Left colon (tissue), 2 donors: Measurements from ENCODE around the gene GGCX. TPM values are rescaled to one million over a fixed set of nuclear protein-coding genes. Genes with fewer than 3 reads are reported as not detected.
A peak's percentile ranks its signal among the peaks of the same experiment; 100 is the strongest.
"Not testable (repeated sequence)": the region's sequence is repeated elsewhere in the genome, so short reads cannot be mapped to it uniquely, and the experiment has no call there.

ENCODE experiments used
- ATAC-seq: fragments of 200-7000 bp; cut with Tn5 transposase; one replicate; pipeline ENCODE4 v1.9.1; 2020; ENCODE audit warnings: mild to moderate bottlenecking, moderate library complexity
- DNase-seq, 2 donors: peaks; one replicate each; pipeline ENCODE4 v3.0.0-alpha.2; 2020
- intact Hi-C, 2 donors: fragments of 100-400 bp; cut with DNase I in 1 of 2; cut with micrococcal nuclease in 1 of 2; formaldehyde crosslinking; loops; one replicate each; pipeline versions ENCODE4 v1.11.2 to v1.14.0; 2022; cut with DNase I, micrococcal nuclease
- total RNA-seq, 2 donors: library from RNA; stranded (reverse); fragmentation: NEBNext Ultra II Directional; extraction: Animal tissue kit (Norgen Biotek cat#: 25700); gene quantifications; one replicate each; pipeline ENCODE4 v1.2.1, GENCODE V29; 2021
- donor health status: DM: no; HTN: no; CAD: no.
- donor health status: DM: yes; HTN: yes; CAD: no.

GGCX gene
- total RNA-seq, 2 donors from 2014 or later = 25.1 to 27.8 TPM

GRCh38 chr2:85596026-85596333 lies 34.7 kb upstream of the GGCX start:
- intact Hi-C loops = no loop called here
- DNase-seq = no peak
- ATAC-seq = peak; percentile 9

GRCh38 chr2:85595301-85596025 lies 34.2 kb upstream of the GGCX start, which contains the start of gene RNF181:
Gene RNF181 (plus strand): TSS chr2:85595745. CDS start chr2:85595764, 19 bp downstream.
- ATAC-seq = peak; percentile 95
- intact Hi-C loops = no loop called here
- peak; percentile 93 to 98 for DNase-seq

GRCh38 chr2:85594715-85595300 lies 33.5 kb upstream of the GGCX start:
- intact Hi-C loops = no loop called here
- DNase-seq (no peak), ATAC-seq (no peak)

DNA sequence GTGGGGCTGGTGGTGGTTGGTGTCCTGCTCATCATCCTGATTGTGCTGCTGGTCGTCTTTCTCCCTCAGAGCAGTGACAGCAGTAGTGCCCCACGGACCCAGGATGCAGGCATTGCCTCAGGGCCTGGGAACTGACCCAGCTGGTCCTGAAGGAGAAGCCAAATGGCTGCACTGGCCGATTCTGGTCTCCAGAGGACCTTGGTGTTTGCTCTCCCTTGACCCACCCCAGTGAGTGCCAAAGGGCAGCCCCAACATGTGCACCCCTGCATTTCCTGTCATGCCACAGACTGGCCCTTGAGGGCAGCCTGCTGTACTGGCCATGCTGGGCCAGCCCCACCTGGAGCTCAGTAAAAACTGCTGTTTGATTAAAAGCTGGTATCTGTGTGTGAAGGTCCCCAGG lies 31.7 kb upstream of the GGCX start:
- ATAC-seq = no peak
- no peak for DNase-seq
- intact Hi-C loops = no loop called here

- DNase-seq, ATAC-seq, intact Hi-C loops: not testable (repeated sequence)
These were observed 31.0 kb upstream of the GGCX start for GRCh38 chr2:85592299-85592698.

- DNase-seq = no peak
- no peak for ATAC-seq
- intact Hi-C loops = no loop called here
These were observed 30.3 kb upstream of the GGCX start for GRCh38 chr2:85591563-85591962.

GRCh38 chr2:85590950-85591349 lies 29.7 kb upstream of the GGCX start:
- peak in 1 of 2 donors; percentile 1 for DNase-seq
- ATAC-seq = no peak
- intact Hi-C loops = no loop called here

DNA sequence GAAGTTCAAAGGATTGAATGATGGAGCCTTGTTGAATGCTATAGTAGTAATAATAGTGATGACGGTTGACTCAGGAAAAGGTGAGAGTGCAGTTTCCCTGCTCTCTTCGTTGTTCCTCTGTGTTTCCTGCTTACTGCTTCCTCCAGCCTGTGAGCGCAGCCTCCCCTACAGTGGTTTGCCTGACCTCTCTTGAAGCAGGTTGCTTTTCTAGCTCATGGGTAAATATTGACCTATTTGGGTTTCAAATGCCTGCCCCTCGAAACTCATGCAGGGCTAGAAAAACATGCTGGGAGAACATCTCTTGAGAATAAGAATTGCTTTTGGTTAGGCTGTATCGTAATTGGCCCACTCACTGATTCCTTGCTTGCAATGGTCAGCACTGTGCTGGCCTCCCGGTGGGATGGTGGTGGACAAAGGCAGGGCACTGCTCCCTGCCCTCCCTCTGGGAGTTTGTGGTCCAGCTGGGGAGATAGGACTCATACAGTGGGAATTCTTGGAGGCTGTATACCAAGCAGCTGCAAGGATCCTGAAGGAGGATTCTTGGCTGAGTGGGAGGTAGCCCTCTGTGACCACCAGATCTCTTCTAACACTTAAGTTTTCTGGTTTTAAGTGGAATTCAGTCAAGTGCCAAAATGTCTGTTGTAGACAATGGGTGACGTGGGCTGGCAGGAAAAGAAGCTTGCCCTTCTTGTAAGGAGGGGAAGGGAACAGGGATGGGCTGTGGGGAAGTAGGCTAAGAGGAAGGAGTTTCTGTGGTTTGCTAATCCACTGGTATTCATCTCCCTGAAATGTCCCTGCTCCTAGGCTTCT lies 28.9 kb upstream of the GGCX start:
- intact Hi-C loops = no loop called here
- DNase-seq (no peak), ATAC-seq (no peak)

GRCh38 chr2:85589181-85589580 lies 27.9 kb upstream of the GGCX start:
- ATAC-seq (no peak), DNase-seq (no peak)

GRCh38 chr2:85588645-85589044 lies 27.4 kb upstream of the GGCX start:
- DNase-seq = no peak
- intact Hi-C loops = no loop called here
- no peak for ATAC-seq

More at GRCh38 chr2:85589181-85589580, 27.9 kb upstream of the GGCX start:
- intact Hi-C loops = no loop called here

DNA sequence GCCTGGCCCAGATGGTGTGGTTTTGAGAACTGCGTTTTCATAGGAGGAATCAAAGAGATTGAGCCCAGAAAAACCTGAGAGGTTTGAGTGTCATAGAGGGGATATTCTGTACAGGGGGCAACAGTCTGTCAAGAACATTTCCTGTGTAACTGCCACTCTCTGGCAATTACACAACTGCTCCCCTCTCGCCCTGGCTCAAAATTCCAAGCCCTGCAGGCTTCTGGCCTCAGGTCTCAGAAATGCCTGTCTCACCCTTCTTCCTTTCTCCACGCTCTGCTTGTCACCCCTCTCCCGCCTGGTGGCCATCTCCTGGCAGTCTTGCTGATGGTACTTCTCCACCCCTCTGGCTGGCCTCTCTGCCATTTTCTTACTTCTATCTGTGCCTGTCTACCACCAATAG lies 26.9 kb upstream of the GGCX start:
- ATAC-seq = no peak
- intact Hi-C loops = no loop called here

GRCh38 chr2:85585781-85586105 lies 24.4 kb upstream of the GGCX start:
- peak; percentile 21 for ATAC-seq
- intact Hi-C loops = no loop called here
- no peak for DNase-seq

More for the DNA sequence above, 26.9 kb upstream of the GGCX start:
- no peak for DNase-seq

- peak in 1 of 2 donors; percentile 82 for DNase-seq
- peak; percentile 85 for ATAC-seq
- intact Hi-C loops = no loop called here
These were observed 23.8 kb upstream of the GGCX start for GRCh38 chr2:85584857-85585780.

- DNase-seq (peak; percentile 47 to 53), ATAC-seq (peak; percentile 48)
- intact Hi-C loops = no loop called here
These were observed 23.1 kb upstream of the GGCX start, which contains the start of gene VAMP5 for GRCh38 chr2:85584354-85584856. Gene VAMP5 (plus strand): TSS chr2:85584431. CDS start chr2:85584491, 60 bp downstream.

- intact Hi-C loops = no loop called here
- DNase-seq (no peak), ATAC-seq (no peak)
These were observed 22.5 kb upstream of the GGCX start for GRCh38 chr2:85583667-85584353.

DNA sequence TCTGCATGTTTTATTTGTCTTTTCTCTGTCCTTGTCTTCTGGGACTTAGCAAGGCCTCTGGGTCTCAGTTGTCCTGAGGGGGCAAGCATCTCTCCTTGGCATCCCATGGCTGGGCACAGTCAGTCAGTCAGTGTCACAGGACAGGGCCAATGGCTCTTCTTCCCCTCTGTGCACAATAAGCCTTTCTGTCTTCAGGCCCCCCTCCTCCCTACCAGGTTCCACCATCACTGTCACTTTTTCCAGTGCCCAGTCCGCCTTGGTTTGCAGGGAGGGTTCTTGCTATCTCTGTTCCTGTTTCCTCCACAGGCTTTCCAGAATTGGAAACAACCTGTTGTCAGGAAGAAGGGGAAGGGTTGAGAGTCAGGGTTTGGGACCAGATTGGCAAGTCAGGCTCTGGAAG lies 21.2 kb upstream of the GGCX start:
- ATAC-seq (no peak), DNase-seq (no peak)
- intact Hi-C loops = no loop called here

GRCh38 chr2:85580206-85580605 lies 18.9 kb upstream of the GGCX start:
- intact Hi-C loops = no loop called here
- DNase-seq (no peak), ATAC-seq (no peak)

DNA sequence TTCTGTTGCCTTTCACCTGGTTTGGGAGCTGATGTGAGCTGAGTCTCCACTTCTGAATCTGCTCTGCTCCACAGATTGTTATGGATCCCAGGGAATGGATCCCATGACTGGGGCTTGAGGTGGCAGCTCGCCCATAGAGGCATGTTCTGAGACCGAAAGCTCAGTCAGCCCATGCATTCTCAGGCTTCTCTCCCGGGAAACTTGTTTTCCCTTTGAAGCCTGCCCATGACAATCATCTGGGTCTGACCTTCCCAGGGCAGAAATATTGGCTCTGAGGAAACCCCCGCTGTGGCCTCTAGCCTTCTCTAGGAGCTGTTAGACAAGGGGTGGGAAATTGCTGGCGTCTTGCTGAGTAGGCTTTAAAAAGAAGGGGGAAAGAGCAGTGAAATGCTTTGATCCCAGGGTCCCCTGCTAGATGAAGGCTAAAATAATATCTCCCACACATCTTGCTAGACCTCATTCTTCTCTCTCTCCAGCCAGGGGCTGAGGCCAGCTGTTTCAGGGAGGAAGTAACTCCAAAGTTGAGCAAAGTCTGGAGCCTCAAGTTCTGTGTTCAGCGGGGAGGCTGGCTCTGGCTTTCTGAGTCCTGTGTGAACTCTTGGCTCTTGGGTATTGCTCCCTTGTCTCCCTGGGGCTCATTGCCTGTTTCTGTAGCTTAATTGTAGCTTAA lies 18.1 kb upstream of the GGCX start:
- DNase-seq (no peak), ATAC-seq (no peak)
- intact Hi-C loops = no loop called here
